Hepatocyte (in vitro differentiated cells): ENCODE data around the gene PROK2. TPM values are rescaled to one million over a fixed set of nuclear protein-coding genes. Genes with fewer than 3 reads are reported as not detected.

Experiments
- DNase-seq: peaks from one replicate; pipeline ENCODE4 v3.0.0-alpha.2; 2016; ENCODE audit warnings: low spot score
- H2AFZ ChIP-seq: fragments of 200-600 bp; sonication (generic); 2 replicates; pipeline ENCODE4 v1.6.0; 2016; ENCODE audit warnings: antibody characterized with exemption, mild to moderate bottlenecking
- H3K27ac ChIP-seq: fragments of 200-600 bp; sonication (generic); 2 replicates; pipeline ENCODE4 v1.5.1; 2016; ENCODE audit warnings: mild to moderate bottlenecking
- H3K27me3 ChIP-seq: fragments of 200-600 bp; sonication (generic); 2 replicates; pipeline ENCODE4 v1.6.1; 2016
- H3K36me3 ChIP-seq: fragments of 200-600 bp; sonication (generic); replicated peaks from 2 replicates; pipeline ENCODE4 v1.5.1; 2016; ENCODE audit warnings: low read depth; ENCODE audit not compliant: insufficient read depth
- H3K4me1 ChIP-seq: fragments of 200-600 bp; sonication (generic); 2 replicates; pipeline ENCODE4 v1.5.1; 2016; ENCODE audit warnings: mild to moderate bottlenecking, moderate library complexity; ENCODE audit not compliant: insufficient read depth
- H3K4me2 ChIP-seq: fragments of 200-600 bp; sonication (generic); 2 replicates; pipeline ENCODE4 v1.6.0; 2016
- H3K4me3 ChIP-seq: fragments of 200-600 bp; sonication (generic); 2 replicates; pipeline ENCODE4 v1.5.1; 2016; ENCODE audit warnings: mild to moderate bottlenecking
- H3K79me2 ChIP-seq: fragments of 200-600 bp; sonication (generic); 2 replicates; pipeline ENCODE4 v1.6.0; 2017; ENCODE audit warnings: mild to moderate bottlenecking
- H3K9me2 ChIP-seq: fragments of 200-600 bp; sonication (generic); replicated peaks from 2 replicates; pipeline ENCODE4 v1.6.0; 2017; ENCODE audit warnings: mild to moderate bottlenecking; ENCODE audit not compliant: insufficient read depth
- H3K9me3 ChIP-seq: fragments of 200-600 bp; sonication (generic); 2 replicates; pipeline ENCODE4 v1.5.1; 2016; ENCODE audit warnings: low read depth, mild to moderate bottlenecking
- H4K20me1 ChIP-seq: fragments of 200-600 bp; sonication (generic); 2 replicates; pipeline ENCODE4 v1.6.0; 2016; ENCODE audit warnings: mild to moderate bottlenecking; ENCODE audit not compliant: insufficient read depth, poor library complexity, severe bottlenecking
- CTCF ChIP-seq: fragments of 200-600 bp; sonication (generic); IDR thresholded peaks from 2 replicates; pipeline ENCODE4 v1.5.1; 2016; ENCODE audit warnings: antibody characterized with exemption, mild to moderate bottlenecking; ENCODE audit not compliant: poor library complexity
- EZH2 ChIP-seq: fragments of 200-600 bp; sonication (generic); IDR thresholded peaks from 2 replicates; pipeline ENCODE4 v1.6.1; 2016; ENCODE audit warnings: antibody characterized with exemption, mild to moderate bottlenecking, borderline replicate concordance
- EZH2phosphoT487 ChIP-seq: fragments of 200-600 bp; sonication (generic); IDR thresholded peaks from one replicate; pipeline ENCODE4 v1.6.1; 2018; ENCODE audit warnings: antibody characterized with exemption, mild to moderate bottlenecking, low read depth, moderate library complexity; ENCODE audit not compliant: unreplicated experiment, severe bottlenecking
- WGBS: methylation state at CpG from one replicate; pipeline ENCODE4 v1.1.6; 2016; ENCODE audit warnings: low lambda C conversion rate; ENCODE audit errors: missing lambda C conversion rate; 5-methylcytosine and 5-hydroxymethylcytosine counted together
- polyA plus RNA-seq: library from polyadenylated mRNA; unstranded; fragments of >200 nt; fragmentation: Nextera tagmentation; extraction: Ambion mirVana; gene quantifications from 2 replicates; pipeline ENCODE4 v1.2.1, GENCODE V29; 2016
- total RNA-seq: library from RNA; depleted of rRNA; stranded (reverse); fragments of >200 nt; gene quantifications from 2 replicates; pipeline ENCODE4 v1.2.3, GENCODE V29; 2014

PROK2 gene
- total and polyA plus RNA-seq, 2 experiments from 2014 or later: not detected

GRCh38 chr3:71810056-71810455 lies 25.1 kb upstream of the PROK2 start:
- no peak for DNase-seq
- Histone ChIP-seq H3K27me3 (peaks cover 6% of the 10 kb centered on the region), H3K4me3 (no peak overlapping the region), H3K4me1 (no peaks in the 10 kb centered on the region), H3K9me2 (no peaks in the 10 kb centered on the region), H3K79me2 (no peaks in the 10 kb centered on the region), H3K27ac (no peak overlapping the region), H3K9me3 (no peaks in the 10 kb centered on the region), H4K20me1 (no peaks in the 10 kb centered on the region), H3K36me3 (no peaks in the 10 kb centered on the region), H2AFZ (no peak overlapping the region), H3K4me2 (no peak overlapping the region)
- no peak for TF ChIP-seq EZH2
- no peak for TF ChIP-seq EZH2phosphoT487
- TF ChIP-seq CTCF: no peak
- WGBS: 86% methylated on average over 3 of the region's 3 CpGs

- no peak overlapping the region for H3K4me2 ChIP-seq
- TF ChIP-seq EZH2: no peak
- TF ChIP-seq EZH2phosphoT487: no peak
- TF ChIP-seq CTCF: no peak
- no peak overlapping the region for H3K4me3 ChIP-seq
- H2AFZ ChIP-seq: no peak overlapping the region
- H3K27ac ChIP-seq: no peak overlapping the region
- H3K79me2 ChIP-seq: no peaks in the 10 kb centered on the region
- no peaks in the 10 kb centered on the region for H3K9me2 ChIP-seq
- H3K4me1 ChIP-seq: no peaks in the 10 kb centered on the region
- DNase-seq: no peak
- 93% methylated on average over 6 of the region's 6 CpGs for WGBS
- H3K36me3 ChIP-seq: no peaks in the 10 kb centered on the region
- H3K27me3 ChIP-seq: peaks cover 6% of the 10 kb centered on the region
- no peaks in the 10 kb centered on the region for H3K9me3 ChIP-seq
- no peaks in the 10 kb centered on the region for H4K20me1 ChIP-seq
Observed at GRCh38 chr3:71809321-71810026, 24.5 kb upstream of the PROK2 start.

- Histone ChIP-seq H3K27ac (no peak overlapping the region), H2AFZ (no peak overlapping the region), H3K27me3 (peaks cover 11% of the 10 kb centered on the region), H3K9me3 (no peaks in the 10 kb centered on the region), H3K36me3 (no peaks in the 10 kb centered on the region), H3K4me3 (no peak overlapping the region), H3K9me2 (no peaks in the 10 kb centered on the region), H3K4me2 (no peak overlapping the region), H3K4me1 (no peaks in the 10 kb centered on the region), H4K20me1 (no peaks in the 10 kb centered on the region), H3K79me2 (no peaks in the 10 kb centered on the region)
- TF ChIP-seq CTCF: no peak
- TF ChIP-seq EZH2phosphoT487: no peak
- no peak for TF ChIP-seq EZH2
- 94% methylated on average over 3 of the region's 3 CpGs for WGBS
- DNase-seq: no peak
Observed at GRCh38 chr3:71806736-71807135, 21.8 kb upstream of the PROK2 start.
